Astrocyte of the cerebellum (primary cell): Measurements from ENCODE around the gene RNF112.
A peak's percentile ranks its signal among the peaks of the same experiment; 100 is the strongest.

Experiments
- DNase-seq: peaks from one replicate; pipeline ENCODE4 v3.0.0-alpha.2; 2011; ENCODE audit warnings: low read depth
- H3K4me3 ChIP-seq: 2 replicates; pipeline ENCODE4 v1.5.1; 2011; ENCODE audit warnings: mild to moderate bottlenecking, low read depth, low read length, moderate library complexity
- CTCF ChIP-seq: IDR thresholded peaks from 2 replicates; pipeline ENCODE4 v1.5.1; 2012; ENCODE audit warnings: low read length, low read depth, moderate library complexity, mild to moderate bottlenecking; ENCODE audit errors: missing control alignments
- in situ Hi-C: cut with HindIII; loops from 2 replicates; pipeline ENCODE4 v1.10.0; 2017; ENCODE audit warnings: low sequenced_read_pairs

Gene RNF112

DNA sequence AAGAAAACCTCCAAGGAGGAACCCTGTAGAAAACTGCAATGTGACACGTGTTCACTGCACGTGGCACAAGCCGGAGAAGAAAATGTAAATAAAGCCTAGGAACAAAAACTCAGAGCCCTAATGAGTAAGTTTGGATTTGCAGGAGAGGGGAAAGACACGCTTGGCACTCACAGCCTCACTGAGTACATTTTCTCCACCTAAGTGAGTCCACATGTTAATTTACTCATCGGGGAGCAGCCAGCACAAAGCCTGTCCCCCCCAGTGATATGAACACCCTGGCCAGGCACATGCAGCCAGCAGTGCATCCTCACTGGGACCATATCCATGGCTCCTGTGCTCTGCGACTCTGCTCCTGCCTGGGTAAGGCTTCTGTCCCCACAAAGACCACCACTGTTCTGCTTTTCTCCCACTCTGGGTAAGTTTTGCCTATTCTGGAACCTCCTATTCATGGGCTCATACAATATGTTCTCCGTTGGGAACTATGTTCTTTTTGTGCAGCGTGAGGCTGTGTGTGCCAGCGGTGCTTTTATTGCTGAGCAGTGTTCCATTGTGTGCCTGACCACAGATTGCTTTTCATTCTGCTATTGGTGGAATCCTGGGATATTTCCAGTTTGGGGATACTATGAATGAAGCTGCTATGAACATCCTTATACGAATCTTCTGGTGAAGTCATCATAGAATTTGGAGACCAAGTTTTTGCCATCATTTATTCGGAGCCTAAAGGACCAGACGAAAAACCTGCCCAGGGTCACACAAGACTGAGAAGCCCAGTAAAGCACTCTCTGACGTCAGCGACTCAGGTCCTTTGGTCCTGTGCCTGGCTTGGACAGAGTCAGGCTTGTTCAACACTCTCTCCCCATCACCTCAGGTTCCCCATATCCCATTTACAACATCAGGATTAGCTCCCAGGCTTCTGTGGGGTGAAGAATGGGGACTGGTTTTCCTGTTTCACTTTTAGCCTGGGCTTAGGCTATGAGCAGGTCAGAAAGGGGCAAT, 53.3 kb downstream of the RNF112 start:
- in situ Hi-C loops: loop anchor here (10.0 kb wide), 1 partner anchor 170 kb away; no protein-coding TSS in a partner anchor
- TF ChIP-seq CTCF: no peak
- H3K4me3 ChIP-seq: no peak overlapping the region
- DNase-seq: peak; percentile 29
